Peyer's patch (tissue), 4 donors: ENCODE measurements around the gene MTM1.

Source experiments
- CTCF ChIP-seq, 6 experiments: fragments of 450-650 bp in 4 of 6; fragments of 200-600 bp in 2 of 6; sonication (generic) in 1 of 6; IDR thresholded peaks; one replicate each; pipeline ENCODE4 v1.5.1; 2017 to 2019; ENCODE audit warnings: antibody characterized with exemption in 6 of 6, mild to moderate bottlenecking in 3 of 6, moderate library complexity in 1 of 6
- POLR2A ChIP-seq, 2 donors: fragments of 450-650 bp; IDR thresholded peaks; one replicate each; pipeline ENCODE4 v1.5.1; 2017; ENCODE audit warnings: antibody characterized with exemption in 2 of 2, mild to moderate bottlenecking in 2 of 2, moderate library complexity in 2 of 2

- TF ChIP-seq POLR2A (IDR thresholded peaks at IDR 0.05), result no peak
- no peak for TF ChIP-seq CTCF (IDR thresholded peaks at IDR 0.05)
These were observed 95.9 kb downstream of the MTM1 start for GRCh38 chrX:150664290-150664689.
